Trophoblast cell (in vitro differentiated cells and primary cell): Measurements from ENCODE around the gene CDK6.
A peak's percentile ranks its signal among the peaks of the same experiment; 100 is the strongest.

ENCODE experiments used
- DNase-seq, 2 donors: peaks; one replicate each; pipeline ENCODE4 v3.0.0-alpha.2; 2016
- H2AFZ ChIP-seq: 2 replicates; pipeline ENCODE4 v1.6.1; 2013; ENCODE audit warnings: low read length, moderate library complexity, mild to moderate bottlenecking; ENCODE audit not compliant: insufficient read depth, poor library complexity
- H2AK5ac ChIP-seq: 2 replicates; pipeline ENCODE4 v1.6.1; 2013; ENCODE audit warnings: mild to moderate bottlenecking, low read length
- H2BK120ac ChIP-seq: 2 replicates; pipeline ENCODE4 v1.6.1; 2013; ENCODE audit warnings: low read length, mild to moderate bottlenecking, moderate library complexity; ENCODE audit not compliant: insufficient read depth, poor library complexity
- H2BK12ac ChIP-seq: 2 replicates; pipeline ENCODE4 v1.6.1; 2013; ENCODE audit warnings: mild to moderate bottlenecking, low read length, moderate library complexity
- H2BK5ac ChIP-seq: 2 replicates; pipeline ENCODE4 v1.6.1; 2013; ENCODE audit warnings: low read length, low read depth, moderate library complexity, mild to moderate bottlenecking; ENCODE audit not compliant: poor library complexity
- H3K14ac ChIP-seq: 2 replicates; pipeline ENCODE4 v1.6.1; 2013; ENCODE audit warnings: mild to moderate bottlenecking, low read length
- H3K18ac ChIP-seq: 2 replicates; pipeline ENCODE4 v1.6.1; 2013; ENCODE audit warnings: mild to moderate bottlenecking, low read length
- H3K23ac ChIP-seq: 2 replicates; pipeline ENCODE4 v1.6.1; 2013; ENCODE audit warnings: low read length
- H3K27ac ChIP-seq: 2 replicates; pipeline ENCODE4 v1.5.1; 2013; ENCODE audit warnings: low read depth, mild to moderate bottlenecking, inconsistent platforms, low read length, moderate library complexity
- H3K27me3 ChIP-seq: 2 replicates; pipeline ENCODE4 v1.6.1; 2013; ENCODE audit warnings: inconsistent platforms, mild to moderate bottlenecking, low read length, moderate library complexity; ENCODE audit not compliant: insufficient read depth
- H3K36me3 ChIP-seq, 2 experiments: 1 replicate in 1 of 2; 2 replicates in 1 of 2; pipeline ENCODE4 v1.6.1; 2013; ENCODE audit warnings: low read length in 2 of 2, mild to moderate bottlenecking in 2 of 2, moderate library complexity in 1 of 2; ENCODE audit not compliant: insufficient read depth in 2 of 2, control insufficient read depth in 1 of 2
- H3K4ac ChIP-seq: 2 replicates; pipeline ENCODE4 v1.6.1; 2013; ENCODE audit warnings: low read depth, mild to moderate bottlenecking, low read length, moderate library complexity
- H3K4me1 ChIP-seq, 2 experiments: 1 replicate in 1 of 2; 2 replicates in 1 of 2; pipeline ENCODE4 v1.6.1; 2013; ENCODE audit warnings: low read length in 2 of 2, mild to moderate bottlenecking in 2 of 2, moderate library complexity in 1 of 2; ENCODE audit not compliant: insufficient read depth in 2 of 2, control insufficient read depth in 1 of 2
- H3K4me2 ChIP-seq: 2 replicates; pipeline ENCODE4 v1.6.1; 2013; ENCODE audit warnings: inconsistent platforms, mild to moderate bottlenecking, low read length, moderate library complexity
- H3K4me3 ChIP-seq: 2 replicates; pipeline ENCODE4 v1.5.1; 2013; ENCODE audit warnings: mild to moderate bottlenecking, low read depth, low read length, inconsistent platforms
- H3K79me1 ChIP-seq: one replicate; pipeline ENCODE4 v1.6.1; 2013; ENCODE audit warnings: low read length
- H3K79me2 ChIP-seq: 2 replicates; pipeline ENCODE4 v1.6.1; 2013; ENCODE audit warnings: low read length, mild to moderate bottlenecking; ENCODE audit not compliant: control insufficient read depth, insufficient read depth, poor library complexity
- H3K9ac ChIP-seq: 2 replicates; pipeline ENCODE4 v1.6.1; 2013; ENCODE audit warnings: mild to moderate bottlenecking, low read length
- H3K9me3 ChIP-seq: 2 replicates; pipeline ENCODE4 v1.6.1; 2013; ENCODE audit warnings: low read depth, mild to moderate bottlenecking, control low read depth, inconsistent platforms, low read length; ENCODE audit not compliant: insufficient read depth
- H4K12ac ChIP-seq: 2 replicates; pipeline ENCODE4 v1.6.1; 2013; ENCODE audit warnings: low read depth, mild to moderate bottlenecking, low read length, moderate library complexity
- H4K8ac ChIP-seq: 2 replicates; pipeline ENCODE4 v1.6.1; 2013; ENCODE audit warnings: low read depth, mild to moderate bottlenecking, low read length, moderate library complexity
- H4K91ac ChIP-seq: one replicate; pipeline ENCODE4 v1.6.1; 2013; ENCODE audit warnings: low read depth, mild to moderate bottlenecking, low read length, moderate library complexity
- WGBS: extraction: QIAGEN DNeasy Blood & Tissue Kit; methylation state at CpG from one replicate; pipeline ENCODE4 v1.1.7; 2013; ENCODE audit warnings: missing lambda C conversion rate; ENCODE audit not compliant: insufficient read length, insufficient coverage; ENCODE audit errors: extremely low coverage; 5-methylcytosine and 5-hydroxymethylcytosine counted together

Gene CDK6

DNA sequence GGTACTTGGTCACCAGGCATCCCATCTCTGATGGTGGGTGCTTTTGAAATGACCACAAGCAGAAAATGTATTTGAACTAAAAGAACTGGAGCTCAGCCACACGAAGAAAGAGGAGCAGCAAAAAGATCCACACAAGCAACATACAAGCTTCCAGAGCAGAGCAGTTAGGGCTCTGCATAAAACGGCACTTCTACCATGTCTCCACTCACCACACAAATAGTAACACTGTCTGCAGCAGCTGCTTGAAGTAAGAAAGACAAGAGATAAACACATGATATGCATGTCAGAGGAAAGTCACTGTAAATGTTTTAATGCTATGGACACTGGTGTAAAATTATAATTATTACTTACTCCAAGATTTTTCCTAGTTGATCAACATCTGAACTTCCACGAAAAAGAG lies 213.7 kb downstream of the CDK6 start:
- Histone ChIP-seq H2BK120ac (no peak overlapping the region), H3K4ac (no peak overlapping the region), H3K27me3 (no peaks in the 10 kb centered on the region), H2BK5ac (no peak overlapping the region), H2AFZ (no peak overlapping the region), H4K12ac (no peak overlapping the region), H3K4me1 (no peaks in the 10 kb centered on the region), H3K18ac (no peak overlapping the region), H2BK12ac (no peak overlapping the region), H3K36me3 (peaks cover 5 to 11% of the 10 kb centered on the region in 2 experiments), H3K79me2 (no peaks in the 10 kb centered on the region), H3K4me2 (no peak overlapping the region), H3K9ac (no peak overlapping the region), H3K23ac (peak overlapping the region; percentile 53), H3K9me3 (no peaks in the 10 kb centered on the region), H3K4me3 (no peak overlapping the region), H3K27ac (no peak overlapping the region), H3K79me1 (no peaks in the 10 kb centered on the region), H4K8ac (no peak overlapping the region), H2AK5ac (no peak overlapping the region), H4K91ac (no peak overlapping the region), H3K14ac (no peak overlapping the region)
- WGBS, result no CpG with 5 or more reads among the region's 3 CpGs
- DNase-seq, result no peak

DNA sequence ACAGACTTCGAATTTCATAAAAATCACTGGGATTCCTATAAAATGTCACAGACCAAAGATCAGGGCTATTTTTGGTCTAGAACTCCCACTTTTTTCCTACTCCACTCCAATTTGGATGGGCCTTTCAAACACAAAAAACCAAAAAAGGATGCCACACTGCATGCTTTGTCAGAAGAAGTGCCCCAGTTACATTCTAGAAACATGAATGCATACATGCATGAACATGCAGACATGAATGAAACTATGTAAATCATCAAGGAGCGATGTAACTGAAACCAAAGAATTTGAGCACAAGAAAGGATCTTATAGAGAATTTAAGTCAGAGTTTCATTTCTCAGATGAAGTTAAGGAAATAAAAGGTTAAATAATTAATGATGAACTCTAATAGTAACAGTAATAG lies 214.3 kb downstream of the CDK6 start:
- Histone ChIP-seq H3K4ac (no peak overlapping the region), H2AK5ac (no peak overlapping the region), H3K79me2 (no peaks in the 10 kb centered on the region), H3K27ac (no peak overlapping the region), H3K18ac (no peak overlapping the region), H2BK120ac (no peak overlapping the region), H4K8ac (no peak overlapping the region), H4K12ac (no peak overlapping the region), H3K4me1 (no peaks in the 10 kb centered on the region), H2BK12ac (no peak overlapping the region), H3K9me3 (no peaks in the 10 kb centered on the region), H3K9ac (no peak overlapping the region), H3K4me3 (no peak overlapping the region), H4K91ac (no peak overlapping the region), H3K23ac (no peak overlapping the region), H2AFZ (no peak overlapping the region), H3K27me3 (no peaks in the 10 kb centered on the region), H3K36me3 (peaks cover 8 to 14% of the 10 kb centered on the region in 2 experiments), H3K79me1 (no peaks in the 10 kb centered on the region), H3K14ac (no peak overlapping the region), H2BK5ac (no peak overlapping the region), H3K4me2 (no peak overlapping the region)
- no CpG with 5 or more reads among the region's 2 CpGs for WGBS
- no peak for DNase-seq

DNA sequence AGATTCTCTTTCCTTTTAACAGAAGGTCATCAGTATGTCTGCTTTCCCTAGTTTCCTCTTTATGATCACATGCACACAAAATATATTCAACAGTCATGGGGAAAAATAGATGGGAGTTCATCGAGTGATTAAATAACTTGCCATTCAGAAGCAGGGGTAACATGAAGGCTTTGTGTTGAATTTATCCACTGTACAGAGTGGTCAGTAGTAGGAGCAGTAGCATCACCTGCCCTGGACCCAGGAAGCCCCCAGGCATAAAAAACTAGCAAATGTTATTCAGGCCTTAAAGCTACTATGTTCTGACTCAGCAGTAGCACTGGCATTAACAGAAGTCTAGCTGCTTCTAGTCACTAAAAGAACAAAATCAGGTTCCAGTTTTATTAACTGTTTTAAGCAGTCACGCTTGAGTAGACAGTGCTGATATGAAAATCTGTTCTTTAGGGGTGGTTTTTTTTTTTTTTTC lies 214.8 kb downstream of the CDK6 start:
- H3K79me1 ChIP-seq, result no peaks in the 10 kb centered on the region
- no peak overlapping the region for H3K23ac ChIP-seq
- no peak overlapping the region for H3K18ac ChIP-seq
- H3K27ac ChIP-seq, result no peak overlapping the region
- H3K14ac ChIP-seq, result no peak overlapping the region
- H3K9ac ChIP-seq, result no peak overlapping the region
- no peak overlapping the region for H4K91ac ChIP-seq
- no peaks in the 10 kb centered on the region for H3K9me3 ChIP-seq
- no peak overlapping the region for H2BK12ac ChIP-seq
- no peak overlapping the region for H2AK5ac ChIP-seq
- no peak overlapping the region for H4K12ac ChIP-seq
- no peak overlapping the region for H4K8ac ChIP-seq
- H3K79me2 ChIP-seq, result no peaks in the 10 kb centered on the region
- DNase-seq, result peak in 1 of 2 donors; percentile 3
- no peak overlapping the region for H3K4me3 ChIP-seq
- H2BK5ac ChIP-seq, result no peak overlapping the region
- H3K4ac ChIP-seq, result no peak overlapping the region
- WGBS, result no CpG with 5 or more reads among the region's 2 CpGs
- no peaks in the 10 kb centered on the region for H3K4me1 ChIP-seq
- no peak overlapping the region for H2AFZ ChIP-seq
- H3K4me2 ChIP-seq, result no peak overlapping the region
- H3K36me3 ChIP-seq, result peaks cover 9 to 16% of the 10 kb centered on the region in 2 experiments
- H3K27me3 ChIP-seq, result no peaks in the 10 kb centered on the region
- no peak overlapping the region for H2BK120ac ChIP-seq

DNA sequence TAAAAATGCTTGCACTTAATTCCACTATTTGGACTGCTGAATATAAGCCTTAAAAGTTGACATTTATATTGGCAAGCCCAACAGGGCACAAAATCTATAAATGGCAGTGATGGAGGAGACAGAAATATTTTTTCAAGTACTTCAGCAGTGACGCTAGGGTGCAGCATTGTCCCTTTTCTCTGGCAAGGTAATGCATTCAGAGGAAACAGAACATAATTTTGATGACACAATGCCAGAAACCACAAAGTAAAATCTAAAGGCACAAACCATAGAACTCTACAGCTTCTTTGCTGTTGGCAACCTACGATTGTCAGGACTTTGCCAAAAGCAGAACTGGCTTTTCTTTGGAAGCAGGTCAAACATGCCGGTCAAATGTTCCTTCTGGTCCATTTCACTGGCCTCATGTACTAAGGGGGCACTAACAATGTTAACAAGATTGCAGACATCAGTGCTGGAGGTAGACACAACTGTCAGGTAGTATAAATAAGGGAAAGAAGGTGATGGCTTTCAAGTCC lies 215.3 kb downstream of the CDK6 start:
- Histone ChIP-seq H3K9me3 (no peaks in the 10 kb centered on the region), H3K14ac (no peak overlapping the region), H2AFZ (no peak overlapping the region), H2BK5ac (no peak overlapping the region), H4K12ac (no peak overlapping the region), H3K79me1 (no peaks in the 10 kb centered on the region), H3K4me1 (no peaks in the 10 kb centered on the region), H4K91ac (no peak overlapping the region), H2BK12ac (no peak overlapping the region), H3K4me2 (no peak overlapping the region), H3K4ac (no peak overlapping the region), H3K18ac (no peak overlapping the region), H3K9ac (no peak overlapping the region), H3K23ac (no peak overlapping the region), H3K36me3 (peaks cover 9 to 20% of the 10 kb centered on the region in 2 experiments), H3K4me3 (no peak overlapping the region), H3K27ac (no peak overlapping the region), H3K27me3 (no peaks in the 10 kb centered on the region), H3K79me2 (no peaks in the 10 kb centered on the region), H4K8ac (no peak overlapping the region), H2BK120ac (no peak overlapping the region), H2AK5ac (no peak overlapping the region)
- no CpG with 5 or more reads among the region's 3 CpGs for WGBS
- peak; percentile 49 to 77 for DNase-seq
